T-helper 2 cell treated with Interferon-gamma antibody and Interleukin-4, amounts not matched to agents 5 μg/mL and 100 μg/mL, for 36 hours (primary cell): ENCODE data around the gene RAI1.
"Not testable (repeated sequence)": the region's sequence is repeated elsewhere in the genome, so short reads cannot be mapped to it uniquely, and the experiment has no call there.

Source experiments
- DNase-seq: peaks from one replicate; pipeline ENCODE4 v3.0.0; 2021; ENCODE audit warnings: low spot score
- H3K27ac Mint-ChIP-seq: one replicate; pipeline ENCODE4 v1.8.0; 2021; ENCODE audit warnings: mild to moderate bottlenecking, mixed read lengths
- H3K27me3 Mint-ChIP-seq: one replicate; pipeline ENCODE4 v1.8.0; 2021; ENCODE audit warnings: low read depth, mixed read lengths
- H3K36me3 Mint-ChIP-seq: one replicate; pipeline ENCODE4 v1.8.0; 2021; ENCODE audit warnings: low read depth, mixed read lengths
- H3K4me1 Mint-ChIP-seq: one replicate; pipeline ENCODE4 v1.8.0; 2021; ENCODE audit warnings: low read depth, mixed read lengths
- H3K4me3 Mint-ChIP-seq: one replicate; pipeline ENCODE4 v1.8.0; 2022; ENCODE audit warnings: mild to moderate bottlenecking, moderate library complexity, mixed read lengths
- H3K9me3 Mint-ChIP-seq: one replicate; pipeline ENCODE4 v1.8.0; 2021; ENCODE audit warnings: mixed read lengths

Gene RAI1

DNA sequence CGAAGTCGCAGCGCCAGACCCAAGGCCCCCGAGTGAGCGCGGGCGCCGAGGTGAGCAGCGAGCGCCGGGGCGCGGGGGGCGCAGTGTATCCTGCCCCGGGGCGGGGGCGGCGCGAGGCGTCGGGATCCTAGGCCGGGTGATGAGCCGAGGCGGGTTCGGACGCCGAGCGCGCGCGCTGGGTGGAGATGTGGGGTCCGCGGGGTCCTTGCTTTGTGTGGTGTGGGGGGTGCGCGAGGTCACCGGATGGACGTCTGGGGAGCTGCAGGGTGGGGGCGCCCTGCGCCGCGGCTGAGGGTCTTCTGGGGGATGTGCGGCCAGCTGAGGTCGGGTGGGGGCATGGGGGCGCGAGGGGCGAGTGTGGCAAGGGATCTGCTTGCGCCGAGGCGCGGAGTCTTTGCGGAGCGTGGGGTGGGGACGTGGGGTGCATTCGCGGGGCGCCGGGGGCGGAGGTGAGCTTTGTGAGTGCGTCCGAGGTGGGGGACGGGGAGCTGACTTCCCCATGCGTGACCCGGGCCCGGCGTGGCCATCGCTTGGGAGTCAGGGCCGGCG is 560 bp downstream of the RAI1 start:
- Mint-ChIP-seq H3K4me3 (peak overlapping the region; percentile 86), H3K36me3 (peaks cover 5% of the 10 kb centered on the region), H3K9me3 (no peaks in the 10 kb centered on the region), H3K4me1 (peaks cover 17% of the 10 kb centered on the region), H3K27ac (peak overlapping the region; percentile 85), H3K27me3 (peaks cover 9% of the 10 kb centered on the region)
- peak; percentile 30 for DNase-seq

DNA sequence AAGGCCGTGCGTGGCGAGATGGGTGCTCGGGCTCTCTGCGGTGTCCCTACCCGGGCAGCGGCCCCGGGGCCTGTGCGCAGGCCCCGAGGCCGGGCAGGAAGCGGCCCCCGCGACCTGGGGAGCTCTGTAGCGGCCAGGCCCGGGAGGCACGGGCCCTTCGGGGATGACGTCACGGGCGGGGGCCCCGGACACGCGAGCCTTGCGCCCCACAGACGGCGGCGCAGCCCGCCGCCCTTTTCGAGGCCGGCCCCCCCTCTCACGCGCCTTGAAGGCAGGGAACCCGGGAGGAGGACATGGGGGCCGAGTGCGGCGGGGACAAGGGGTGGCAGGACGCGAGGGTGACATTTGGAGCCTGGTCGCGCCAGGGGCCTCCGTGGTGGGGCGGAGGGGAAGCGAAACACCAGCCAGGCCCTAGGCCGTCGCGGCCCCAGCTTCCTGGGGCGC is 1.1 kb downstream of the RAI1 start:
- no peaks in the 10 kb centered on the region for H3K9me3 Mint-ChIP-seq
- peaks cover 9% of the 10 kb centered on the region for H3K27me3 Mint-ChIP-seq
- peak; percentile 72 for DNase-seq
- peaks cover 15% of the 10 kb centered on the region for H3K4me1 Mint-ChIP-seq
- peak overlapping the region; percentile 89 for H3K4me3 Mint-ChIP-seq
- H3K36me3 Mint-ChIP-seq, result peaks cover 5% of the 10 kb centered on the region
- peak overlapping the region; percentile 85 for H3K27ac Mint-ChIP-seq

- Mint-ChIP-seq H3K27ac (peak overlapping the region; percentile 95), H3K36me3 (peaks cover 5% of the 10 kb centered on the region), H3K9me3 (no peaks in the 10 kb centered on the region), H3K4me3 (peak overlapping the region; percentile 89), H3K27me3 (peaks cover 9% of the 10 kb centered on the region), H3K4me1 (peaks cover 15% of the 10 kb centered on the region)
- peak; percentile 57 for DNase-seq
Observed at GRCh38 chr17:17682737-17683680, 1.8 kb downstream of the RAI1 start.

GRCh38 chr17:17683710-17684365 is 2.6 kb downstream of the RAI1 start:
- Mint-ChIP-seq H3K27ac (peak overlapping the region; percentile 58), H3K36me3 (peaks cover 5% of the 10 kb centered on the region), H3K27me3 (peaks cover 5% of the 10 kb centered on the region), H3K9me3 (no peaks in the 10 kb centered on the region), H3K4me3 (peak overlapping the region; percentile 89), H3K4me1 (peaks cover 15% of the 10 kb centered on the region)
- DNase-seq, result no peak

- H3K4me1 Mint-ChIP-seq, result peaks cover 15% of the 10 kb centered on the region
- no peaks in the 10 kb centered on the region for H3K27me3 Mint-ChIP-seq
- H3K9me3 Mint-ChIP-seq, result no peaks in the 10 kb centered on the region
- no peak overlapping the region for H3K27ac Mint-ChIP-seq
- peaks cover 5% of the 10 kb centered on the region for H3K36me3 Mint-ChIP-seq
- no peak for DNase-seq
- H3K4me3 Mint-ChIP-seq, result no peak overlapping the region
Observed at GRCh38 chr17:17684906-17685774, 3.9 kb downstream of the RAI1 start.

DNA sequence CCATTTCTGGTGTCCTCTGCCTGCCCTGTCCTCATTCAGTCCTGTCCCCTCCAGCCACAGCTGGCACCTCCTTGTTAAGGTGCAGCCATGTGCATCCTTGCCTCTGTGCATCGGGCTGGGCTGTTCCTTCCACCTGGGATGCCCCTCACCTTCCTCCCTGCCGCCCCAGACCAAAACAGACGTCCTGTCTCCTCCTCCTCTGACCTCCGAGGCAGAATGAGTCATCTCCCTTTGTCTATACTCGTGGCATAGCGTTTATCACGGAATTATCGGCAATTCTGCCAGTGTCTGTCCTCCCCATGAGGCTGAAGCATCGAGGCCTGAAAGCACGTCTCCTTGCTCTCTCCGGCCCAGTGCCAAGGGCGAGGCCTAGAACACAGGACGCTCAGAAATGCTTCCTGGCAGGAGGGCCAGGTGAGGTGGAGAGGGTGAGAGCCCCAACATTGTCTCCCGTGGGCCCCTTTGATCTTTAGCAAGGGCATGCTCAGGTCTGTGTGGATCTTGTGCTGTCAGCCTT is 4.6 kb downstream of the RAI1 start:
- Mint-ChIP-seq H3K9me3 (no peaks in the 10 kb centered on the region), H3K27me3 (no peaks in the 10 kb centered on the region), H3K4me1 (peaks cover 15% of the 10 kb centered on the region), H3K4me3 (no peak overlapping the region), H3K36me3 (peaks cover 5% of the 10 kb centered on the region), H3K27ac (peak overlapping the region; percentile 58)
- no peak for DNase-seq

- Mint-ChIP-seq H3K27ac (no peak overlapping the region), H3K9me3 (no peaks in the 10 kb centered on the region), H3K27me3 (no peaks in the 10 kb centered on the region), H3K4me1 (peaks cover 43% of the 10 kb centered on the region), H3K4me3 (no peak overlapping the region), H3K36me3 (peaks cover 2% of the 10 kb centered on the region)
- DNase-seq, result no peak
Observed at GRCh38 chr17:17689312-17689711, 8.1 kb downstream of the RAI1 start.

GRCh38 chr17:17690233-17690632 is 9.0 kb downstream of the RAI1 start:
- H3K27ac Mint-ChIP-seq, result not testable (repeated sequence)
- H3K4me1 Mint-ChIP-seq, result peaks cover 42% of the 10 kb centered on the region

GRCh38 chr17:17691468-17692263 is 10.4 kb downstream of the RAI1 start:
- Mint-ChIP-seq H3K27ac (peak overlapping the region; percentile 55), H3K4me1 (peaks cover 45% of the 10 kb centered on the region), H3K27me3 (no peaks in the 10 kb centered on the region), H3K9me3 (no peaks in the 10 kb centered on the region), H3K36me3 (no peaks in the 10 kb centered on the region), H3K4me3 (no peak overlapping the region)
- DNase-seq, result no peak

More at GRCh38 chr17:17690233-17690632, 9.0 kb downstream of the RAI1 start:
- not testable (repeated sequence) for H3K36me3 Mint-ChIP-seq, H3K4me3 Mint-ChIP-seq, H3K9me3 Mint-ChIP-seq, DNase-seq, H3K27me3 Mint-ChIP-seq

DNA sequence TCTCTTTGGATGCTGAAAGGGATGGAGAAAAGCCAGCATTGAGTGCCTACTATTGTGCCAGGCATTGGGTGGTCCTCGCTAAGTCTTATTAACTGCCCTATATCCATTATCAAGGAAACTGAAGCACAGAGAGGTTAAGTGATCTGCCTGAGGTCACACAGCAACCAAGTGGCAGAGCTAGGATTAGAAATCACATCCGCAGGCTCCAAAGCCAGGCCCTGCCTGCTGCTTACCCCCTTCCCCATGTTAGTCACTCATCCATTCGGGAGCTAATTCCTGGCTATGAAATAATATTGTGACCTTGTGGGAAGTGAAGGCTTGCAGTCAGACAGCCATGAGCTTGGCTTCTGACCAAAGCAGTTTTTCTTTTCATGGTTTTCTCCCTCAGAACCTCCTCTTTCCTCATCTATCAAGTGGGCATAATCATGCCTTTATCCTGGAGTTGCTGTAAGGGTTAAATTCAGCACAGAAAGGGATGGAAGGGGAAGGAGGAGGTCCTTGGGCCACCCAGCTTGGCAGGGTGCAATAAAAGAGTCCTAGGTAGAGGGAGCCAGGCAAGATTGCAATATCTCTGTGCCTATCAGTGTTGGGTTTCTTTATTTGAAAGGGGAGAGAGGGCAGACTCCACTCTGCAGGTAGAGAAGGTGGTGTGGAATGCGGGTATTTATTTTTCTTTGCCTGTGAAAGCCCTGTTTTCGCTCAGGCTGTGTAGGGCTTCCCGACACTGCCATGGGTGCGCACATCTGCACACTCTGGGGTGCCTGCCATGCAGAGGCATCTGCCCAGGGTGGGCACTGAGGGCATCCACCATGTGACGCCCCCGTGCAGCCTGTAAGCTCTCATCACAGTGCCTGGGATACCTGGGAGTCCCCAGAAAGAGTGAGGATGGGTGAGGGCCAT is 11.3 kb downstream of the RAI1 start:
- DNase-seq, result no peak
- no peaks in the 10 kb centered on the region for H3K36me3 Mint-ChIP-seq
- no peaks in the 10 kb centered on the region for H3K9me3 Mint-ChIP-seq
- H3K4me1 Mint-ChIP-seq, result peaks cover 48% of the 10 kb centered on the region
- peak overlapping the region; percentile 49 for H3K4me3 Mint-ChIP-seq
- peak overlapping the region; percentile 78 for H3K27ac Mint-ChIP-seq
- no peaks in the 10 kb centered on the region for H3K27me3 Mint-ChIP-seq

DNA sequence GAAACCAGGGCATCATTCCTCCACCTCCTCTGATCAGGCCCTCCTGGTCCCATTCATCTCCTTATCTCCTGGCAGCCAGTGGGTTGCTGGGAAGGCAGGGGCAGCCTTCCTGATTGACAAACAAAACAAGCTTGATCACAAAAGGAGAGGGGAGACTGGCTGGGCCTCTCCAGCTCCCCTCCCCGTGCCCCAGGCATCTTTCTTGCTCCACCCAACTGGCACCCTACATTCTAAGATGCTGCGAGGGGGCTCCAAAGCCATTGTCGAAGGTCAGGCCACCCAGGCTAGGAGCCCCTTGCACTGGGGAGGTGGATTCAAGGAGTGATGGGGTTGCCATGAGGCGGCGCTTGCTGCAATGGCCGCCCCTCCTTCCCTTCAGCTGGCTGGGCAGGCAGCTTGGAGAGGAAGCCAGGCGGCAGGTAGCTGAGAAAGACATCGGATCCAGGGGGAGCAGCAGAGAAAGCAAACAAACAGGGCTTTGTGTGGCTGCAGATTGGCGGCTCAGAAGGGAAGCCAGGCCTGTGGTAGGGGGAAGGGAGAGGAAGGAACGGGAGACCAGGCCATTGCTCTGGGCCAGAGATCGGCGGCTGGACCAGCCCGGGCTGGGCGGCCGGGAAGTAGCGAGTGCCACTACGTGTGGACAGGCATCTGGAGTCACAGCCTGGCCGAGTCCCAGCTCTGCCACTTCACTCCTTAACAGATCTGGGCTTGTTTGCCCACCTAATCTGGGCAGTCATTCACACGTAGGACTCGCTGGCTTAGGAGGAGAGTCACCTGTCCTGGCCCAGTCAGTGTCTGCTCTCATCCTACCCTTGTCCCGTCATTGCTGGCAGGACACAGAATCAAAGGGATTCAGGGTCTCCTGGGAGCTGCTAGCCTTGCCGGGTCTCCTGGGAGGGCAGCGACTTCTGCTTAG is 12.3 kb downstream of the RAI1 start:
- Mint-ChIP-seq H3K9me3 (no peaks in the 10 kb centered on the region), H3K4me3 (peak overlapping the region; percentile 83), H3K36me3 (no peaks in the 10 kb centered on the region), H3K27ac (peak overlapping the region; percentile 98), H3K4me1 (peaks cover 48% of the 10 kb centered on the region), H3K27me3 (no peaks in the 10 kb centered on the region)
- DNase-seq, result no peak
